Coronary artery (tissue), 2 donors: ENCODE measurements around the gene NEXN.

ENCODE experiments used
- DNase-seq: peaks from one replicate; pipeline ENCODE4 v3.0.0-alpha.2; 2017; ENCODE audit warnings: low spot score
- H3K27ac ChIP-seq, 2 donors: fragments of 200-600 bp; sonication (generic); one replicate each; pipeline ENCODE4 v1.5.1; 2016 to 2019
- H3K4me3 ChIP-seq: fragments of 200-600 bp; sonication (generic); 2 replicates; pipeline ENCODE4 v1.5.1; 2016; ENCODE audit warnings: mild to moderate bottlenecking, moderate library complexity
- TF ChIP-seq, protein P1 (sequence below): fragments of 200-600 bp; sonication (generic); IDR thresholded peaks from one replicate; pipeline ENCODE4 v1.5.1; 2019; ENCODE audit warnings: antibody characterized with exemption

The NEXN gene

DNA sequence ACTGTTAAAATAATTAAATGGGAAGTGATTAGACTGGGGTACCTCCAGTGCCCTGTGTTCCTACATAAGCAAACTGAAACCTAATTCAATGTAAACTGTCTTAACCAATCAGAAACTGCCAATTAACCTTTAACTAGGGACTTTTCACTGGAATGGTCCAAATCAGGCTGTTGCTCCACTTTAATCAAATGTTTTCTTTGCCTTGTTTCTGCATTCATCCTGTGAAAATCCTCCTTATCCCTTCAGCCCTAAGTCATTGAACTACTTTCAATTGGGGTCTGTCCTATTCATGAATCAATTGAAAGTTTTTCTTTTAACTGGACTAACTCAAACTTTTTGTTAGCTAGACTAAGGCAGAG, 95.6 kb downstream of the NEXN start:
- TF ChIP-seq, protein P1, sequence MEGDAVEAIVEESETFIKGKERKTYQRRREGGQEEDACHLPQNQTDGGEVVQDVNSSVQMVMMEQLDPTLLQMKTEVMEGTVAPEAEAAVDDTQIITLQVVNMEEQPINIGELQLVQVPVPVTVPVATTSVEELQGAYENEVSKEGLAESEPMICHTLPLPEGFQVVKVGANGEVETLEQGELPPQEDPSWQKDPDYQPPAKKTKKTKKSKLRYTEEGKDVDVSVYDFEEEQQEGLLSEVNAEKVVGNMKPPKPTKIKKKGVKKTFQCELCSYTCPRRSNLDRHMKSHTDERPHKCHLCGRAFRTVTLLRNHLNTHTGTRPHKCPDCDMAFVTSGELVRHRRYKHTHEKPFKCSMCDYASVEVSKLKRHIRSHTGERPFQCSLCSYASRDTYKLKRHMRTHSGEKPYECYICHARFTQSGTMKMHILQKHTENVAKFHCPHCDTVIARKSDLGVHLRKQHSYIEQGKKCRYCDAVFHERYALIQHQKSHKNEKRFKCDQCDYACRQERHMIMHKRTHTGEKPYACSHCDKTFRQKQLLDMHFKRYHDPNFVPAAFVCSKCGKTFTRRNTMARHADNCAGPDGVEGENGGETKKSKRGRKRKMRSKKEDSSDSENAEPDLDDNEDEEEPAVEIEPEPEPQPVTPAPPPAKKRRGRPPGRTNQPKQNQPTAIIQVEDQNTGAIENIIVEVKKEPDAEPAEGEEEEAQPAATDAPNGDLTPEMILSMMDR, result no peak
- DNase-seq, result no peak
- Histone ChIP-seq H3K27ac (no peak overlapping the region), H3K4me3 (no peak overlapping the region)

- TF ChIP-seq, protein P1, result no peak
- DNase-seq, result no peak
- no peak overlapping the region for H3K4me3 ChIP-seq
- H3K27ac ChIP-seq, result no peak overlapping the region
Observed at GRCh38 chr1:77984629-77985028, 96.2 kb downstream of the NEXN start.

- DNase-seq, result no peak
- TF ChIP-seq, protein P1, result no peak
- Histone ChIP-seq H3K27ac (no peak overlapping the region), H3K4me3 (no peak overlapping the region)
Observed at GRCh38 chr1:77986810-77987209, 98.4 kb downstream of the NEXN start.

DNA sequence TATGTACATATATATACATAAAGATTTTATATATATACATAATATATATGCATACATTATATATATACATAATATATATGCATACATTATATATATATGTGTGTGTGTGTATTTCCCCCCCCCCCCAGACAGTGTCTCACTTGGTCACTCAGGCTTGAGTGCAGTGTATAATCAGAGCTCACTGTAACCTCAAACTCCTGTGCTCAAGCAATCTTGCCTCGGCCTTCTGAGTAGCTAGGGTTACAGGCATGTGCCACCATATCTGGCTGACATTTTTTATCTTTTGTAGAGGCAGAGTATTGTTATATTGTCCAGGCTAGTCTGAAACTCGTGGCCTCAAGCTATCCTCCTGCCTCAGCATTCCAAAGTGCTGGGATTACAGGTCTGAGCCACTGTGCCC, 99.5 kb downstream of the NEXN start:
- no peak overlapping the region for H3K27ac ChIP-seq
- TF ChIP-seq, protein P1, result no peak
- no peak overlapping the region for H3K4me3 ChIP-seq
- DNase-seq, result no peak

- Histone ChIP-seq H3K4me3 (no peak overlapping the region), H3K27ac (no peak overlapping the region)
- DNase-seq, result no peak
- TF ChIP-seq, protein P1, result no peak
Observed at GRCh38 chr1:77989744-77990143, 101.3 kb downstream of the NEXN start.

DNA sequence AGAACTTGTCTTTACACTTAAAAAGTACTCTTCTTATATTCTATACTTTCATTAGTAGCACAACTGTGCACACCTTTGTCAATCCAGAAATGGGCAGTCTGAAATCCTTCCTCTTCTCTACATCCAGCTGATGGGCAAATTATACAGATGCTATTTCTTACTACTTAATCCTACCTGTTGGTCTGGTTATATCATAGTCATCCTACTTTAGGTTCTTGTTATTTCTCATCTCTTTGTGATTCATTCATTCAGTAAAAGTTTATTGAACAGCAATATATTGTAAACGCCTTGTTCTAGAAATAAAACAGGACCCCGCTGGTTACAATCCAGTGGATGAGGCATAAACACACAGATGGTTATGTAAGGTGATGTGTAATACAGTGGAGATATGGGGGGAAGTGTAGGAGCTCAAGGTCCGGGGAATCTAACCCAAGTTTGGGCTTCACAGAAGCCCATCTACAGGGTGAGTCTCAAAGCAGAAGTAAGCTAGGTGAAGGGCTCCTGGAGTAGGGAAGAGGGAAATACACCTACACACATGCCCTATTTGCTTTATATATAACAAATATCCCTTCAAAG, 102.3 kb downstream of the NEXN start:
- H3K4me3 ChIP-seq, result no peak overlapping the region
- DNase-seq, result no peak
- no peak overlapping the region for H3K27ac ChIP-seq
- TF ChIP-seq, protein P1, result no peak

GRCh38 chr1:77991638-77992037, 103.2 kb downstream of the NEXN start:
- Histone ChIP-seq H3K4me3 (no peak overlapping the region), H3K27ac (no peak overlapping the region)
- TF ChIP-seq, protein P1, result no peak
- DNase-seq, result no peak
